Trophoblast cell (in vitro differentiated cells and primary cell): ENCODE data around the gene ABHD1.
A peak's percentile ranks its signal among the peaks of the same experiment; 100 is the strongest.

Source experiments
- DNase-seq, 2 donors: peaks; one replicate each; pipeline ENCODE4 v3.0.0-alpha.2; 2016
- H2AFZ ChIP-seq: 2 replicates; pipeline ENCODE4 v1.6.1; 2013; ENCODE audit warnings: low read length, moderate library complexity, mild to moderate bottlenecking; ENCODE audit not compliant: insufficient read depth, poor library complexity
- H2AK5ac ChIP-seq: 2 replicates; pipeline ENCODE4 v1.6.1; 2013; ENCODE audit warnings: mild to moderate bottlenecking, low read length
- H2BK120ac ChIP-seq: 2 replicates; pipeline ENCODE4 v1.6.1; 2013; ENCODE audit warnings: low read length, mild to moderate bottlenecking, moderate library complexity; ENCODE audit not compliant: insufficient read depth, poor library complexity
- H2BK12ac ChIP-seq: 2 replicates; pipeline ENCODE4 v1.6.1; 2013; ENCODE audit warnings: mild to moderate bottlenecking, low read length, moderate library complexity
- H2BK5ac ChIP-seq: 2 replicates; pipeline ENCODE4 v1.6.1; 2013; ENCODE audit warnings: low read length, low read depth, moderate library complexity, mild to moderate bottlenecking; ENCODE audit not compliant: poor library complexity
- H3K14ac ChIP-seq: 2 replicates; pipeline ENCODE4 v1.6.1; 2013; ENCODE audit warnings: mild to moderate bottlenecking, low read length
- H3K18ac ChIP-seq: 2 replicates; pipeline ENCODE4 v1.6.1; 2013; ENCODE audit warnings: mild to moderate bottlenecking, low read length
- H3K23ac ChIP-seq: 2 replicates; pipeline ENCODE4 v1.6.1; 2013; ENCODE audit warnings: low read length
- H3K27ac ChIP-seq: 2 replicates; pipeline ENCODE4 v1.5.1; 2013; ENCODE audit warnings: low read depth, mild to moderate bottlenecking, inconsistent platforms, low read length, moderate library complexity
- H3K27me3 ChIP-seq: 2 replicates; pipeline ENCODE4 v1.6.1; 2013; ENCODE audit warnings: inconsistent platforms, mild to moderate bottlenecking, low read length, moderate library complexity; ENCODE audit not compliant: insufficient read depth
- H3K36me3 ChIP-seq, 2 experiments: 1 replicate in 1 of 2; 2 replicates in 1 of 2; pipeline ENCODE4 v1.6.1; 2013; ENCODE audit warnings: low read length in 2 of 2, mild to moderate bottlenecking in 2 of 2, moderate library complexity in 1 of 2; ENCODE audit not compliant: insufficient read depth in 2 of 2, control insufficient read depth in 1 of 2
- H3K4ac ChIP-seq: 2 replicates; pipeline ENCODE4 v1.6.1; 2013; ENCODE audit warnings: low read depth, mild to moderate bottlenecking, low read length, moderate library complexity
- H3K4me1 ChIP-seq, 2 experiments: 1 replicate in 1 of 2; 2 replicates in 1 of 2; pipeline ENCODE4 v1.6.1; 2013; ENCODE audit warnings: low read length in 2 of 2, mild to moderate bottlenecking in 2 of 2, moderate library complexity in 1 of 2; ENCODE audit not compliant: insufficient read depth in 2 of 2, control insufficient read depth in 1 of 2
- H3K4me2 ChIP-seq: 2 replicates; pipeline ENCODE4 v1.6.1; 2013; ENCODE audit warnings: inconsistent platforms, mild to moderate bottlenecking, low read length, moderate library complexity
- H3K4me3 ChIP-seq: 2 replicates; pipeline ENCODE4 v1.5.1; 2013; ENCODE audit warnings: mild to moderate bottlenecking, low read depth, low read length, inconsistent platforms
- H3K79me1 ChIP-seq: one replicate; pipeline ENCODE4 v1.6.1; 2013; ENCODE audit warnings: low read length
- H3K79me2 ChIP-seq: 2 replicates; pipeline ENCODE4 v1.6.1; 2013; ENCODE audit warnings: low read length, mild to moderate bottlenecking; ENCODE audit not compliant: control insufficient read depth, insufficient read depth, poor library complexity
- H3K9ac ChIP-seq: 2 replicates; pipeline ENCODE4 v1.6.1; 2013; ENCODE audit warnings: mild to moderate bottlenecking, low read length
- H3K9me3 ChIP-seq: 2 replicates; pipeline ENCODE4 v1.6.1; 2013; ENCODE audit warnings: low read depth, mild to moderate bottlenecking, control low read depth, inconsistent platforms, low read length; ENCODE audit not compliant: insufficient read depth
- H4K12ac ChIP-seq: 2 replicates; pipeline ENCODE4 v1.6.1; 2013; ENCODE audit warnings: low read depth, mild to moderate bottlenecking, low read length, moderate library complexity
- H4K8ac ChIP-seq: 2 replicates; pipeline ENCODE4 v1.6.1; 2013; ENCODE audit warnings: low read depth, mild to moderate bottlenecking, low read length, moderate library complexity
- H4K91ac ChIP-seq: one replicate; pipeline ENCODE4 v1.6.1; 2013; ENCODE audit warnings: low read depth, mild to moderate bottlenecking, low read length, moderate library complexity
- WGBS: extraction: QIAGEN DNeasy Blood & Tissue Kit; methylation state at CpG from one replicate; pipeline ENCODE4 v1.1.7; 2013; ENCODE audit warnings: missing lambda C conversion rate; ENCODE audit not compliant: insufficient read length, insufficient coverage; ENCODE audit errors: extremely low coverage; 5-methylcytosine and 5-hydroxymethylcytosine counted together

The ABHD1 gene

DNA sequence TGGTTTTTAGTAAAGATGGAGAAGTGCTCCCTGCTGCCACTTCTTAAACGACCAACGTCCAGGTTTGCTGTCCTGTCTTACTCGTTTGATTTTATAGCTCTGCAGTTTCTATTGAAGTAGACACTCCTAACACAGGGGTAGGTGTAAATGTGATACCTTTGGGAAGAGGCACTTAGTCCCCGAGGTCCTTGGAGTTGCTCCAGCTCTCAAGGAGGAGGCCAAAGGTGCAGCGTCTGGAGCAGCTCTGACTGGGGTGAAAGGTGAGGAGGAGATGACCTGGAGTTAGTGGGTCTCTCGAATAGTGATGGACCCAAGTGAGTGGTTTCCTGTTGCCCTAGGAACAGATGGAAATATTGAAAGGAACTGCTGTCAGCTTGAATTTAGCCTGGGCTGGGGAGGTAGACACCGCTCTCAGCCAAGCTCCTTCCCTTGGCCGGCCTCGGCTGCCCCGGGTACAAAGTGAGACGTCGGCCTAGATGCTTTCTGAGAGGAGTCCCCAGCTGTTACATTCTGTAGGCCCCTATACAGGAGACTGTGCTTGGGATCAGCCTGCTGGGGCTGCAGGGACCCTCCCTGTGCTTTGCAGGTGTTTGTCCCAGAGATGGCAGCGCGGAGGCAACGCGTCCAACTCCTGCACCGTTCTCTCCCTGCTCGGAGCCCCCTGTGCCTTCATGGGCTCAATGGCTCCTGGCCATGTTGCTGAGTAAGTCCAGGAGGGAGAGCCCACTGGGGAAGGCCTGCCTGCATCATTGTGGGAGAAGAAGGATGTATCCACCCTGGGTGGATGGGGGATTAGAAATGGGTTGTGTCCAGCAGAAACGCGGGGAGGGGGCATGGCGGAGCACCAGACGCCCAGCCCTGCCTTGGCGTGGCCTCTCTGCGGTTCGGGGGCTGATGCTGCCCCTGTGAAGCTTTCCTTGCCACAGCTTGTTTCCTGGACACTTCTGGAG lies 31.6 kb upstream of the ABHD1 start:
- no peaks in the 10 kb centered on the region for H3K79me2 ChIP-seq
- H3K4me1 ChIP-seq, result peaks cover 5 to 7% of the 10 kb centered on the region in 2 experiments
- H2BK5ac ChIP-seq, result no peak overlapping the region
- H3K79me1 ChIP-seq, result peaks cover 4% of the 10 kb centered on the region
- H3K9ac ChIP-seq, result no peak overlapping the region
- H2BK12ac ChIP-seq, result no peak overlapping the region
- H3K9me3 ChIP-seq, result no peaks in the 10 kb centered on the region
- no peaks in the 10 kb centered on the region for H3K36me3 ChIP-seq
- H3K23ac ChIP-seq, result no peak overlapping the region
- no peak overlapping the region for H4K8ac ChIP-seq
- no peak overlapping the region for H3K4me2 ChIP-seq
- no peak for DNase-seq
- no peak overlapping the region for H2AK5ac ChIP-seq
- H2BK120ac ChIP-seq, result no peak overlapping the region
- H3K4ac ChIP-seq, result no peak overlapping the region
- WGBS, result no CpG with 5 or more reads among the region's 25 CpGs
- no peak overlapping the region for H4K91ac ChIP-seq
- H4K12ac ChIP-seq, result no peak overlapping the region
- no peak overlapping the region for H3K14ac ChIP-seq
- H3K27ac ChIP-seq, result no peak overlapping the region
- H2AFZ ChIP-seq, result no peak overlapping the region
- no peak overlapping the region for H3K18ac ChIP-seq
- no peak overlapping the region for H3K4me3 ChIP-seq
- H3K27me3 ChIP-seq, result no peaks in the 10 kb centered on the region

DNA sequence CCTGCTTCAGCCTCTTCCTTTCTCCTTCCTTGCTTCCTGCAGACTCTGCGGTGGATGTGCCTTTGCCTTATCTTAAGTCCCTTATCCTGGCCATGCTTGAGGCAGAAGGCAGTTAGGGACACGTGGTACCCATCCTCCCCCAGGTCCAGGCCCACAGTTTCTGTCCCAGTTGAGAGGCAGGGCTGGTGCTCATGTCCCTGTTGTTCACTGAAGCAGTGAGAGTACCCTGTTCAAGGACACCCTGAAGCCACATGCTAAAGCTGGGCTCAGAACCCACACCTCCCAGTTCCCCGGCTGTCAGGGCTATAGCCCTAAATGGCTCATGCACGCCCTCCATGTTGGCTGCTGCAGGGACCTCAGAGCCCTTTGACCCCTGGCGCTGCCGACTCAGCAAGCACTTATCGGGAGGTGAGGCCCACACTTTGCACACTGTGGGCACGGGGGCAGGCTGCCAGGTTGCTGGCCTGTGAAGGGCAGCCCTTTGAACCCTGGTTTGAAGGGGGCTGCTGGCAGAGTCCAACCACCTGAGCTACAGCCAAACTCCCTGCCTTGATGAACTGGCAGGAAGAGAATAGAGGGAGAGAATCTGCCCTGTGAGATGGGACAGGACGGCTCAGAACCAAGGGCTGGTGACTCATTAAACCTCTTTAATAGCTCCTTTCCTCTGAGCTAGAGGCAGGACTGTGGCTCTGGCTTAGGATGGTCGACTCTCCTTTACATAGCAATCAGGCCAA lies 30.8 kb upstream of the ABHD1 start:
- Histone ChIP-seq H3K27me3 (no peaks in the 10 kb centered on the region), H3K36me3 (no peaks in the 10 kb centered on the region), H3K79me1 (peaks cover 7% of the 10 kb centered on the region), H2BK120ac (no peak overlapping the region), H3K14ac (no peak overlapping the region), H3K4me2 (no peak overlapping the region), H2BK12ac (no peak overlapping the region), H3K27ac (no peak overlapping the region), H3K23ac (no peak overlapping the region), H2AK5ac (no peak overlapping the region), H4K12ac (no peak overlapping the region), H3K9ac (no peak overlapping the region), H3K4ac (no peak overlapping the region), H3K9me3 (no peaks in the 10 kb centered on the region), H2AFZ (no peak overlapping the region), H3K18ac (no peak overlapping the region), H3K4me1 (peaks cover 4% of the 10 kb centered on the region in 2 experiments), H3K79me2 (no peaks in the 10 kb centered on the region), H4K8ac (no peak overlapping the region), H2BK5ac (no peak overlapping the region), H3K4me3 (no peak overlapping the region), H4K91ac (no peak overlapping the region)
- no CpG with 5 or more reads among the region's 10 CpGs for WGBS
- no peak for DNase-seq

DNA sequence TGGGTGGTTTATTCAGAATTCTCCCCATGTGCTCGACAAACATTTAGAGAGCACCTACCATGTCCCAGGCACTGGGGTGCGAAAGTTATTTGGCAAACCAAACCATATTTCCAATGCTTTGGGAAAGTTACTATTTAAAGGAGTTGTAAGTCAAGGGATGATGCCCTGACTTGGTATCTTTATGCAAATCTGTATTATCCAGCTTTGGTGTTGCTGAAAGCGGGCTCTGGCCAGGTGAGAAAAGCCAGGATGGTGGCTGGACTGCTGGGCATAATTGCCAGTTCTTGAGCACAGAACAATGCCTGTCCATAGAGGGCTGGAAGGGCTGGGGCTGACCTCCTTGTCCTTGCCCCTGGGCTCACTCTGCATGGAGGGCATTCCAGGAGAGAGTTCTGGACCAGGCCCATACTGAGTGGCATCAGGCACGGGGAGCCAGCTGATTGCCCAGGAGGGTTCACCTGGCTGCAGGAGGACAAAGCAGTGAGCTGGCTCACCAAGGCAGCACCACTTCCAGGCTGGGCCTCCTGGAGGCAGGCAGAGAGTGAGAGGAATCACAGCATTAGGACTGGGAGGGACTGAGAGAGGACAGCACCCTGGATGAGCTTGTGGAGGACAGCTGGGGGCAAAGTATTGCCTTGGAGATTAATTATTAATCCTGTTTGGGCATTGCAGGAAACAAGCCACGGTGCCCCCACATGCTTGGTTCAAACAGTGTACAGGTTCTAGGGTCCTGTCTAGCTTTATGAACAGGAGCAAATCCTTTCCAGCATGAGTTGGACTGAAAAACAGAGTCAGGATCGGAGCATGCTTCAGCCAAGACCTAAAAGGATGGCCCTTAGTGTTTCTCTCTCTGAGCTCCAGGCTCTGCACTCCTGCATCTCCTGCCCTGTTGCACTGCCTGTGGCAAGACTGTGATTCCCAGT lies 29.9 kb upstream of the ABHD1 start:
- H3K4me1 ChIP-seq, result peaks cover 4% of the 10 kb centered on the region in 2 experiments

DNA sequence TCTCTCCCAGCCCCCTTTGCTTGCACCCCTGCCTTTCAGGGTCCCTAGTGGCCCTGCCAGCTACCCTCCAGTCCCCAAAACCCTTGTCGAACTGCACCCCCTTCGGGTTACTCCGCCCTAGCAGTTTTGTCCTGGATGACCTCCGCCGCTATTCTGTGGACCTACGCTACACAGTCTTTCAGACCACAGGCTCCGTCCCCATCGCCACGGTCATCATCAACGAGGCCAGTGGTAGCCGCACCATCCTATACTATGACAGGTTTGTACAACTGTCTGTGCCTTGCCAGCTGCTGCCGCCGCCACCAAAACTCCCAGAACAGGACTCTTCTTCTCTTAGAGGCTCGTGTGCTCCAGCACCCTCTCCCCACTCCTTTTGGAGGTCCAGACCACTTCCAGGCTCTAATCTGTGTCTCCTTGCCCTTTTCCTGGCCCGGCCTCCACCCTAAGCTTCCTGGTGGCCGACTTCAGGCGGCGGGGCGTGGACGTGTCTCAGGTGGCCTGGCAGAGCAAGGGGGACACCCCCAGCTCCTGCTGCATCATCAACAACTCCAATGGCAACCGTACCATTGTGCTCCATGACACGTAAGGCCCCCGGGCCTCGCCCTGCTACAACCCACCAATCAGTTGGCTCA lies 29.1 kb upstream of the ABHD1 start:
- Histone ChIP-seq H2BK5ac (no peak overlapping the region), H3K23ac (no peak overlapping the region), H4K8ac (no peak overlapping the region), H3K4me3 (no peak overlapping the region), H3K9ac (no peak overlapping the region), H2AFZ (no peak overlapping the region), H3K4ac (no peak overlapping the region), H3K18ac (no peak overlapping the region), H2AK5ac (no peak overlapping the region), H3K4me1 (peaks cover 4% of the 10 kb centered on the region in 2 experiments), H3K27ac (no peak overlapping the region), H4K91ac (no peak overlapping the region), H4K12ac (no peak overlapping the region), H3K79me2 (no peaks in the 10 kb centered on the region), H2BK120ac (no peak overlapping the region), H2BK12ac (no peak overlapping the region), H3K79me1 (peaks cover 7% of the 10 kb centered on the region), H3K36me3 (no peaks in the 10 kb centered on the region), H3K4me2 (no peak overlapping the region), H3K27me3 (no peaks in the 10 kb centered on the region), H3K14ac (no peak overlapping the region), H3K9me3 (no peaks in the 10 kb centered on the region)
- no peak for DNase-seq
- WGBS, result no CpG with 5 or more reads among the region's 24 CpGs

More for the DNA sequence above, 29.9 kb upstream of the ABHD1 start:
- Histone ChIP-seq H2AFZ (no peak overlapping the region), H3K27ac (no peak overlapping the region), H3K4ac (no peak overlapping the region), H2AK5ac (no peak overlapping the region), H3K23ac (peak overlapping the region; percentile 50), H3K79me2 (no peaks in the 10 kb centered on the region), H4K91ac (no peak overlapping the region), H3K4me3 (no peak overlapping the region), H3K4me2 (no peak overlapping the region), H3K18ac (no peak overlapping the region), H3K79me1 (peaks cover 7% of the 10 kb centered on the region), H3K27me3 (no peaks in the 10 kb centered on the region), H3K9ac (no peak overlapping the region), H2BK12ac (no peak overlapping the region), H3K14ac (no peak overlapping the region), H2BK120ac (no peak overlapping the region), H3K9me3 (no peaks in the 10 kb centered on the region), H4K8ac (no peak overlapping the region), H3K36me3 (no peaks in the 10 kb centered on the region), H2BK5ac (no peak overlapping the region), H4K12ac (no peak overlapping the region)
- DNase-seq, result no peak
- WGBS, result no CpG with 5 or more reads among the region's 6 CpGs
